ENCODE measurements around the gene SCEL. TPM values are rescaled to one million over a fixed set of nuclear protein-coding genes. Genes with fewer than 3 reads are reported as not detected.

SCEL gene
- polyA plus RNA-seq, 3 donors: not detected

Other genes with a start within 250 kb of the SCEL start
- gene MYCBP2, start 208.6 kb upstream of the SCEL start, polyA plus RNA-seq (ENCODE audit: insufficient read length in 3 of 3): 10 to 100 TPM; 60.8 to 70.6 (median 65.7) TPM
- 10 to 100 TPM; 17.8 to 22.5 (median 18.5) TPM for gene SLAIN1, start 162.0 kb downstream of the SCEL start, polyA plus RNA-seq (ENCODE audit: insufficient read length in 3 of 3)

Measured in renal cortex interstitium (tissue), 3 donors.